ENCODE results near the gene C11orf58.

DNA sequence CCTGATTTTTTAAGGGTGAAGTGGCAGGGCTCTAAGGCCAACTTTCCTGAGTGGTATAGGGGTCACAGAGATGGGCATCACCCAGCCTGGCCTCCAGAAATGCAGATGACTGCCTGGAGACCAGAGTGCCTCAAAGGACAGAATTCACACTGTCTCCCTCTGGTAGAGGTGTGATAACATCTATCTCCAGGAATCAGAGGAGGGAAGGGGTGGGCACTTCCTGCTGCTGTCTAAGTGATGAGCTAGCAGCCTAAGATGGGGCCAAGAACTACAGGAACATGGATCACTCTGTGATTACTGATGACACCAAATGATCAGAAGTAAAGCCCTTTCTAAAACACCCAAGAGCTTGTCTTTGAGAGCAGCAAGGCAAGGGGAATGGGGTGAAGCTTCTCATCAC lies 61.9 kb downstream of the C11orf58 start:
- TF ChIP-seq, protein P1, sequence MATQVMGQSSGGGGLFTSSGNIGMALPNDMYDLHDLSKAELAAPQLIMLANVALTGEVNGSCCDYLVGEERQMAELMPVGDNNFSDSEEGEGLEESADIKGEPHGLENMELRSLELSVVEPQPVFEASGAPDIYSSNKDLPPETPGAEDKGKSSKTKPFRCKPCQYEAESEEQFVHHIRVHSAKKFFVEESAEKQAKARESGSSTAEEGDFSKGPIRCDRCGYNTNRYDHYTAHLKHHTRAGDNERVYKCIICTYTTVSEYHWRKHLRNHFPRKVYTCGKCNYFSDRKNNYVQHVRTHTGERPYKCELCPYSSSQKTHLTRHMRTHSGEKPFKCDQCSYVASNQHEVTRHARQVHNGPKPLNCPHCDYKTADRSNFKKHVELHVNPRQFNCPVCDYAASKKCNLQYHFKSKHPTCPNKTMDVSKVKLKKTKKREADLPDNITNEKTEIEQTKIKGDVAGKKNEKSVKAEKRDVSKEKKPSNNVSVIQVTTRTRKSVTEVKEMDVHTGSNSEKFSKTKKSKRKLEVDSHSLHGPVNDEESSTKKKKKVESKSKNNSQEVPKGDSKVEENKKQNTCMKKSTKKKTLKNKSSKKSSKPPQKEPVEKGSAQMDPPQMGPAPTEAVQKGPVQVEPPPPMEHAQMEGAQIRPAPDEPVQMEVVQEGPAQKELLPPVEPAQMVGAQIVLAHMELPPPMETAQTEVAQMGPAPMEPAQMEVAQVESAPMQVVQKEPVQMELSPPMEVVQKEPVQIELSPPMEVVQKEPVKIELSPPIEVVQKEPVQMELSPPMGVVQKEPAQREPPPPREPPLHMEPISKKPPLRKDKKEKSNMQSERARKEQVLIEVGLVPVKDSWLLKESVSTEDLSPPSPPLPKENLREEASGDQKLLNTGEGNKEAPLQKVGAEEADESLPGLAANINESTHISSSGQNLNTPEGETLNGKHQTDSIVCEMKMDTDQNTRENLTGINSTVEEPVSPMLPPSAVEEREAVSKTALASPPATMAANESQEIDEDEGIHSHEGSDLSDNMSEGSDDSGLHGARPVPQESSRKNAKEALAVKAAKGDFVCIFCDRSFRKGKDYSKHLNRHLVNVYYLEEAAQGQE (IDR thresholded peaks at IDR 0.05; ENCODE audit: low read depth), result no peak
- no peak for TF ChIP-seq MAX (IDR thresholded peaks at IDR 0.05)
- TF ChIP-seq ZBTB7A (IDR thresholded peaks at IDR 0.05; ENCODE audit: low read depth), result no peak
- no peak for TF ChIP-seq YY1 (IDR thresholded peaks at IDR 0.05; ENCODE audit: low read depth)
- TF ChIP-seq EGR1 (IDR thresholded peaks at IDR 0.05), result no peak
- no peak for TF ChIP-seq CREB1 (IDR thresholded peaks at IDR 0.05; ENCODE audit: low read depth)
- no peak for TF ChIP-seq CEBPB (IDR thresholded peaks at IDR 0.05)
- TF ChIP-seq TAF1 (IDR thresholded peaks at IDR 0.05; ENCODE audit: low read depth), result no peak
- TF ChIP-seq FOXM1 (IDR thresholded peaks at IDR 0.05; ENCODE audit: borderline replicate concordance, low read depth), result no peak
- no peak for TF ChIP-seq TCF12 (IDR thresholded peaks at IDR 0.05; ENCODE audit: low read depth)
- no peak for TF ChIP-seq NFIC (IDR thresholded peaks at IDR 0.05)
- no peak for TF ChIP-seq TEAD4 (IDR thresholded peaks at IDR 0.05)
